T-cell (primary cell): ENCODE results near the gene STAC. TPM values are rescaled to one million over a fixed set of nuclear protein-coding genes. Genes with fewer than 3 reads are reported as not detected.
"Not testable (repeated sequence)": the region's sequence is repeated elsewhere in the genome, so short reads cannot be mapped to it uniquely, and the experiment has no call there.

Experiments
- ATAC-seq, 4 experiments: fragments of 200-7000 bp in 3 of 4; fragments of 150-1000 bp in 1 of 4; cut with Tn5 transposase; replicated peaks in 1 of 4; 1 replicate in 3 of 4; 2 replicates in 1 of 4; pipeline ENCODE4 v1.10.0; 2021; ENCODE audit warnings: moderate library complexity in 3 of 4, mild to moderate bottlenecking in 2 of 4, moderate number of reproducible peaks in 1 of 4
- CTCF ChIA-PET, 2 donors: fragments of 300-600 bp; sonication (Branson Sonifier 250); formaldehyde crosslinking; loops; one replicate each; lab custom pipeline; 2022; ENCODE audit warnings: antibody characterized with exemption in 2 of 2; lab: Charles Lee
- POLR2A ChIA-PET, 2 donors: fragments of 300-600 bp; sonication (Branson Sonifier 250); formaldehyde crosslinking; loops; one replicate each; lab custom pipeline; 2022; ENCODE audit warnings: antibody characterized with exemption in 2 of 2; lab: Charles Lee
- DNase-seq, 35 experiments: peaks; one replicate each; pipeline versions ENCODE4 v3.0.0 to v3.0.0-alpha.2; 2013 to 2023
- H3K27ac ChIP-seq: one replicate; pipeline ENCODE4 v1.5.1; 2013; ENCODE audit warnings: low read length
- H3K27me3 ChIP-seq, 2 experiments: replicated peaks in 1 of 2; 1 replicate in 1 of 2; 2 replicates in 1 of 2; pipeline versions ENCODE4 v1.6.1 to v1.7.0; 2013; ENCODE audit warnings: low read length in 1 of 2, mixed read lengths in 1 of 2; ENCODE audit not compliant: control insufficient read depth in 2 of 2, insufficient read depth in 2 of 2; ENCODE audit errors: extremely low read depth in 1 of 2
- H3K36me3 ChIP-seq, 2 donors: 1 replicate in 1 of 2; 2 replicates in 1 of 2; pipeline versions ENCODE4 v1.6.1 to v1.7.0; 2013; ENCODE audit warnings: low read length in 1 of 2; ENCODE audit not compliant: control insufficient read depth in 2 of 2, insufficient read depth in 1 of 2; ENCODE audit errors: extremely low read depth in 1 of 2
- H3K4me1 ChIP-seq, 2 experiments: 1 replicate in 1 of 2; 2 replicates in 1 of 2; pipeline versions ENCODE4 v1.6.1 to v1.7.0; 2013; ENCODE audit warnings: low read length in 2 of 2, mixed read lengths in 1 of 2; ENCODE audit not compliant: insufficient read depth in 2 of 2, control insufficient read depth in 1 of 2; ENCODE audit errors: extremely low read depth in 1 of 2
- H3K4me3 ChIP-seq, 2 donors: 1 replicate in 1 of 2; 2 replicates in 1 of 2; pipeline versions ENCODE4 v1.5.1 to v1.7.0; 2013; ENCODE audit warnings: mild to moderate bottlenecking in 2 of 2, low read length in 1 of 2, moderate library complexity in 1 of 2; ENCODE audit not compliant: control insufficient read depth in 1 of 2; ENCODE audit errors: extremely low read depth in 1 of 2
- H3K9me3 ChIP-seq: 2 replicates; pipeline ENCODE4 v1.7.0; 2013
- H3K27ac Mint-ChIP-seq, 2 donors: one replicate each; pipeline ENCODE4 v1.8.0; 2020 to 2021; ENCODE audit warnings: mild to moderate bottlenecking in 2 of 2, mixed read lengths in 2 of 2
- H3K27me3 Mint-ChIP-seq, 2 donors: one replicate each; pipeline ENCODE4 v1.8.0; 2021 to 2022; ENCODE audit warnings: mixed read lengths in 2 of 2
- H3K36me3 Mint-ChIP-seq: one replicate; pipeline ENCODE4 v1.8.0; 2021; ENCODE audit warnings: mixed read lengths
- H3K4me1 Mint-ChIP-seq, 3 donors: one replicate each; pipeline ENCODE4 v1.8.0; 2020 to 2022; ENCODE audit warnings: mixed read lengths in 3 of 3, mild to moderate bottlenecking in 1 of 3
- H3K4me3 Mint-ChIP-seq, 3 donors: one replicate each; pipeline ENCODE4 v1.8.0; 2020 to 2022; ENCODE audit warnings: mild to moderate bottlenecking in 3 of 3, mixed read lengths in 3 of 3, moderate library complexity in 3 of 3
- H3K9me3 Mint-ChIP-seq, 3 donors: one replicate each; pipeline ENCODE4 v1.8.0; 2020 to 2022; ENCODE audit warnings: mixed read lengths in 3 of 3
- WGBS: methylation state at CpG from one replicate; pipeline ENCODE4 v1.1.5; 2013; ENCODE audit warnings: missing lambda C conversion rate; ENCODE audit not compliant: insufficient coverage; 5-methylcytosine and 5-hydroxymethylcytosine counted together
- total RNA-seq, 35 experiments: library from RNA in 6 of 35; stranded (reverse) in 6 of 35; fragments of 120-200 nt in 1 of 35; gene quantifications; one replicate each; pipeline versions ENCODE4 v1.2.1 to v1.2.4 and lab custom pipeline; 2013 to 2026

The STAC gene
- total RNA-seq, 5 donors from 2014 or later (not counting 1 experiment from before 2014, with no cell fraction given): 0.09 to 0.10 TPM; not detected in 3

DNA sequence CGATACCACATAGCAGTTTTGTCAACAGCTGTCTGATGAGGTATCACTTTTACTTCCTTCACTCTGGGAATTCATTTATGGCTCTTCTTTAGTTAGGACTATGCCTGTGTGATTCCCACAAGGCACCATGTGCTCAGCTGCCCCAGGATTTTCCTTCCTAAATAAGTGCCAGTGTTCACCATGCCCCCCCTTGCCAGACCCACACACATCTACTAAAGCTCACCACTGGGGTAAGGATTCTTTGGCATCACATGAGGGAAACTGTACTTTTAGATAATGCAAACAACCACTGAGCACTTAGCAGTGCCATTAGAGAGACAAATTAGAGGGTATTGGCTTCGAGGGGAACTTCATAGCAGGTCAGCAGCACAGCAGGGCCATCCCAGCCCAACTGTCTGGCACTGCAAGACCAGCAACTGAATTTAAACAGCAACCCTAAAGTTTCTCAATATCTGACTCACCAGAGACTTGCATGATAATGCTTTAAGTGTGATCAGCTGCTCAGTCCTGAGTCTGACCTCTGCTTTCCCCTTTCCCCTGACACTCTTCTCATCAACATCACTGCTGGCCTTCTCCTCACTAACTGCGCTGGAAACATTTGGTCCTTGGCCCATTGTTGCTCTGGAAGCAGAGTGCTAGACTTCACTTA, 114.3 kb downstream of the STAC start:
- H3K4me3 ChIP-seq: no peak overlapping the region
- Mint-ChIP-seq H3K27ac (no peak overlapping the region), H3K36me3 (no peaks in the 10 kb centered on the region), H3K4me1 (no peaks in the 10 kb centered on the region), H3K4me3 (no peak overlapping the region), H3K9me3 (no peaks in the 10 kb centered on the region), H3K27me3 (peaks cover 2 to 15% of the 10 kb centered on the region in 2 donors)
- no peak overlapping the region for H3K27ac ChIP-seq
- H3K36me3 ChIP-seq: no peaks in the 10 kb centered on the region
- H3K4me1 ChIP-seq: no peaks in the 10 kb centered on the region
- CTCF ChIA-PET: no interaction called here
- ATAC-seq (no peak), DNase-seq (no peak)
- H3K9me3 ChIP-seq: no peaks in the 10 kb centered on the region
- H3K27me3 ChIP-seq: no peaks in the 10 kb centered on the region
- POLR2A ChIA-PET: no interaction called here
- 60% methylated on average over 2 of the region's 3 CpGs for WGBS

GRCh38 chr3:36496684-36497633, 116.7 kb downstream of the STAC start:
- Histone ChIP-seq H3K36me3 (no peaks in the 10 kb centered on the region), H3K27me3 (no peaks in the 10 kb centered on the region), H3K27ac (no peak overlapping the region), H3K9me3 (no peaks in the 10 kb centered on the region), H3K4me3 (no peak overlapping the region), H3K4me1 (no peaks in the 10 kb centered on the region)
- POLR2A ChIA-PET: no interaction called here
- Mint-ChIP-seq H3K4me1 (no peaks in the 10 kb centered on the region), H3K4me3 (no peak overlapping the region), H3K9me3 (no peaks in the 10 kb centered on the region), H3K36me3 (no peaks in the 10 kb centered on the region), H3K27ac (no peak overlapping the region), H3K27me3 (peaks cover 2 to 10% of the 10 kb centered on the region in 2 donors)
- CTCF ChIA-PET: no interaction called here
- no peak for DNase-seq
- no peak for ATAC-seq
- WGBS: no CpG with 5 or more reads among the region's 2 CpGs

GRCh38 chr3:36500053-36500452, 119.7 kb downstream of the STAC start:
- H3K27ac Mint-ChIP-seq, H3K9me3 ChIP-seq, H3K27me3 Mint-ChIP-seq, CTCF ChIA-PET, H3K36me3 ChIP-seq, H3K36me3 Mint-ChIP-seq, ATAC-seq, H3K9me3 Mint-ChIP-seq, H3K4me3 Mint-ChIP-seq, DNase-seq, POLR2A ChIA-PET, H3K27me3 ChIP-seq, H3K27ac ChIP-seq, H3K4me1 Mint-ChIP-seq, H3K4me1 ChIP-seq, H3K4me3 ChIP-seq: not testable (repeated sequence)
- no CpG with 5 or more reads among the region's 2 CpGs for WGBS

DNA sequence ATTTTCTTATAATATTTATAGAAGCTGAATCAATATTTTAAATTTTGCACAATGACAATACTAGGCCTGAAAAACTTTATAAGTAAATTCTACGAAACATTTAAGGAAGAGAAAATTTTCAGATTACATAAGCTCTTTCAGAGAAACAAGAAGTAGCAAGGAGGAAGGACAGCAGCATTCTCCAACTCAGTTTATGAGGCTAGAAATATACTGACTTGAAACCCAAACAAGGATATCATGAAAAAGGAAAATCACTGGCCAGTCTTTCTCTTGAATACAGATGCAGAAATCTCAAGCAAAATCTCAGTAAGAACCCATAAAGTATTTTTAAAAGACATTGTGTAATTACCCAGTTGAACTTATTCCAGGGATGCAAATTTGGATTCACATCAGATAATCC, 121.3 kb downstream of the STAC start:
- H3K4me3 Mint-ChIP-seq: no peak overlapping the region
- CTCF ChIA-PET: interaction anchor here in 1 of 2 donors (0.6 kb wide), 1 partner anchor 14 kb away, joined by 3 read pairs; no protein-coding TSS in a partner anchor
- Histone ChIP-seq H3K27ac (no peak overlapping the region), H3K36me3 (no peaks in the 10 kb centered on the region), H3K4me3 (no peak overlapping the region), H3K27me3 (no peaks in the 10 kb centered on the region), H3K4me1 (no peaks in the 10 kb centered on the region), H3K9me3 (no peaks in the 10 kb centered on the region)
- H3K27ac Mint-ChIP-seq: no peak overlapping the region
- no peak for ATAC-seq
- no CpG with 5 or more reads among the region's 1 CpG for WGBS
- H3K27me3 Mint-ChIP-seq: peaks cover 0 to 2% of the 10 kb centered on the region in 2 donors
- no peak for DNase-seq
- H3K36me3 Mint-ChIP-seq: no peaks in the 10 kb centered on the region
- POLR2A ChIA-PET: no interaction called here
- no peaks in the 10 kb centered on the region for H3K9me3 Mint-ChIP-seq
- H3K4me1 Mint-ChIP-seq: no peaks in the 10 kb centered on the region

- Mint-ChIP-seq H3K36me3 (no peaks in the 10 kb centered on the region), H3K4me3 (no peak overlapping the region)
- CTCF ChIA-PET: no interaction called here
Measured at GRCh38 chr3:36505393-36505792, 125.1 kb downstream of the STAC start.

GRCh38 chr3:36511791-36512486, 131.6 kb downstream of the STAC start:
- ChIA-PET CTCF (no interaction called here), POLR2A (no interaction called here)
- no peaks in the 10 kb centered on the region for H3K9me3 ChIP-seq
- Mint-ChIP-seq H3K9me3 (peaks cover 3 to 8% (median 4%) of the 10 kb centered on the region in 3 donors), H3K4me1 (no peaks in the 10 kb centered on the region), H3K27ac (no peak overlapping the region), H3K27me3 (peaks cover 0 to 3% of the 10 kb centered on the region in 2 donors), H3K36me3 (no peaks in the 10 kb centered on the region), H3K4me3 (no peak overlapping the region)
- H3K36me3 ChIP-seq: no peaks in the 10 kb centered on the region
- ATAC-seq: no peak
- no peak for DNase-seq
- H3K4me1 ChIP-seq: no peaks in the 10 kb centered on the region
- no peak overlapping the region for H3K4me3 ChIP-seq
- H3K27ac ChIP-seq: no peak overlapping the region
- WGBS: 57% methylated on average over 1 of the region's 5 CpGs
- H3K27me3 ChIP-seq: no peaks in the 10 kb centered on the region

More at GRCh38 chr3:36505393-36505792, 125.1 kb downstream of the STAC start:
- Histone ChIP-seq H3K36me3 (no peaks in the 10 kb centered on the region), H3K4me1 (no peaks in the 10 kb centered on the region), H3K9me3 (no peaks in the 10 kb centered on the region), H3K4me3 (no peak overlapping the region), H3K27me3 (no peaks in the 10 kb centered on the region), H3K27ac (no peak overlapping the region)
- Mint-ChIP-seq H3K9me3 (peaks cover 3 to 8% (median 4%) of the 10 kb centered on the region in 3 donors), H3K27ac (no peak overlapping the region), H3K27me3 (peaks cover 0 to 1% of the 10 kb centered on the region in 2 donors), H3K4me1 (no peaks in the 10 kb centered on the region)
- ATAC-seq (no peak), DNase-seq (no peak)
- WGBS: 100% methylated on average over 1 of the region's 2 CpGs
- POLR2A ChIA-PET: no interaction called here
